ENCODE measurements around the gene MAFG.

MAFG gene

DNA sequence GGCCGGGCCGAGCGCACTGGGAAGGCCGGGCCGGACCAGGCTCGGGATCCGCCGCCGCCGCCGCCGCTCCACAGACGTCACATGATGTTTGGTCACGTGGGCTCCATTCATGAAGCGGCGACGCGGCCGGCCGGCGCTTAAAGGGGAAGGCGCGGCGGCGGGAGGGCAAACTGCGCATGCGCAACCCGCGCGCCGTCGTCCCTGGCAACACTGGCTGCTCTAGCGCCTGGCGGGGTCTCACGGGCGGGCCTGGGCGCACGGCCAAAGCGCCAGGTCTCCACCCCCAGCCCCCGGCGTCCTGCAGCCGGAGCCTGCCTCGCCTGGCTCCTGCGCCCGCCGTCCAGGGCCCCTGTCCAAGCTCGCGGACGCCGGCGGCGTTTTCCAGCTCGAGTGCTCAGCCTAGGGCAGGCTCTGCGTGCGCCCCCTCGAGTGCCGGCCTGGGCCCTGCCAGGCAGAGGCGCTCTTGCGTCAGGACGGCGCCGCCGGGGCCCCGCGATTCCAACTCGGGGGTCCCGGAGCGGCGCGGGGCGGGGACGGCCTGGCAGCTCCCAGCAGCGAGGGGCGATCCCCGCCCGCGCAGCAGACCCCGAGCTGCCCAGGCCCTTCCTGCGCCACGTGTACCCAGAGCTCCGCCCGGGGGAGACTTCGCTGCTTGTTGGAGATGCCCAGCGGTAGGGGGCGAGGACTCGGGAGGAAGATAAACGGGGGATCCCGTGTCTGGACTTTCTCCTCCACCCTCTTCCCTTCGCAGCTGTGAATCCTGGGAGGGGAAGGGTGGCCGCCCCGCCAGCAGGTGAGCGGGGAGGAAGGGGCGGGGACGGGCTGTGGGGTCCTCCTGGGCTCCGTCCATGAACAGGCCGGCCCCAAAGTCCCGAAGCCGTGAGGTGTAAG is at the start of gene MAFG:
MAFG (minus strand) TSS at position 83 of the 891 bp plus-strand sequence. CDS start 4,550 bp downstream, outside the sequence.
- DNase-seq (ENCODE audit: low read depth) = peak; percentile 93

GRCh38 chr17:81976332-81977210 is 49.0 kb upstream of the MAFG start:
- DNase-seq (ENCODE audit: low read depth) = no peak

DNA sequence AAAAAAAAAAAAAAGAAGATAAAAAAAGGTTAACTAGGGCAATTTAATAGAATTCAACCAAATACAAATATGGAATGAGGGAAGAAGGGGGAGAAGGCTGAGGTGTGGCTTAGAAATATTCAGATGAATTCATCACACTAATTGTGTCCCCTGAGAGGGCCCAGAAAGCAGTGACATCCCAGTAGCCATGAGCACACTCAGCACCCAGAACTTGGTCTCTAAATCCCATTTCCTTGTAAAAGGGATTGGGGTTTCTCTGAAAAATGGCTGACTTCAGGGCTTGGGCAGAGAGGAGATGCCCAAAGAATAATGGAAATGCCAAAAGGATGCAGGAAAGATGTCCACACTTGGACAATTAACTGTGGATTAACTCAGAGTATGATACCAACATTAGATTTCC is 45.9 kb upstream of the MAFG start:
- no peak for DNase-seq (ENCODE audit: low read depth)

DNA sequence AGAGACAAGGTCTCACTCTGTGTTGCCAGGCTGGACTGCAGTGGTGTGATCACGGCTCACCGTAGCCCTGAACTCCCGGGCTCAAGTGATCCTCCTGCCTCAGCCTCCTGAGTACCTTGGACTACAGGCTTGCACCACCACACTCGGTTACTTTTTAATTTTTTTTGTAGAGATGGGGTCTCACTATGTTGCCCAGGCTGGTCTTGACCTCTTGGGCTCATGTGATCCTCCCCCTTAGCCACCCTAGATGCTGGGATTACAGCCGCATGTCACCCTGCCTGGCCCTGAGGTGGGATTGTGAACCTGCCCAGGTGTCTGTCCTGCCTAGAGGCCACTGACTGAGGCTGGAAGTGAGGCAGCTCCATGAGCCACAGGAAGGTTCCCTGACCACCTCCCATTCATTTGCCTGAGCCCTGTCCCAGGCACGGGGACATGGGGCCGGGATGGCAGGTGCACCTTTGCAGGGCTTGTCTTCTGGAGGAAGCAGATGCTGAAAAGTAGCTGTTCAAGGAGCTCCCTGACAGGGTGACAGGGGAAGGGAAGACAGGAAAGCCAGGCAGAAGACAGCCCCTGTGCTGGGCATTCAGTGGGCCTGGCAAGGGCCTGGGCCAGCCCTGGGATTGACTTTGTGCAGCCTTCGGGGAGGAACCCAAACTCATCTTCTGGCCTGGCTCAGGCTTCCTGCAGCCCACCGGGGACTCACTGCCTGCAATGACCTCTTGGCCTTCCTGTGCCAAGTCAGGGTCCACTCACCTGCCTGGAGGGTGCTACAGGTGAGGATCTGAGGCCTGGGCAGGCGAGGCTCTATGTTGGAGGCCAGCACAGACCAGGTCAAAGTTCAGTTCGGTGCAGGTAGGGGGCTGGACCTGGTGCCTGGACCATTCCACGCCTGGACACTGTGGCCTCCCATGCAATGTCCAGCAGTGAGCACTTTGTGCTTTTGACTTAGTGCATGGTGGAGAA is 41.6 kb upstream of the MAFG start:
- no peak for DNase-seq (ENCODE audit: low read depth)

- no peak for DNase-seq (ENCODE audit: low read depth)
Observed at GRCh38 chr17:81968396-81968745, 40.8 kb upstream of the MAFG start.

GRCh38 chr17:81967533-81968395 is 40.2 kb upstream of the MAFG start:
- DNase-seq (ENCODE audit: low read depth) = peak; percentile 14

GRCh38 chr17:81967244-81967532 is 39.7 kb upstream of the MAFG start:
- no peak for DNase-seq (ENCODE audit: low read depth)

DNA sequence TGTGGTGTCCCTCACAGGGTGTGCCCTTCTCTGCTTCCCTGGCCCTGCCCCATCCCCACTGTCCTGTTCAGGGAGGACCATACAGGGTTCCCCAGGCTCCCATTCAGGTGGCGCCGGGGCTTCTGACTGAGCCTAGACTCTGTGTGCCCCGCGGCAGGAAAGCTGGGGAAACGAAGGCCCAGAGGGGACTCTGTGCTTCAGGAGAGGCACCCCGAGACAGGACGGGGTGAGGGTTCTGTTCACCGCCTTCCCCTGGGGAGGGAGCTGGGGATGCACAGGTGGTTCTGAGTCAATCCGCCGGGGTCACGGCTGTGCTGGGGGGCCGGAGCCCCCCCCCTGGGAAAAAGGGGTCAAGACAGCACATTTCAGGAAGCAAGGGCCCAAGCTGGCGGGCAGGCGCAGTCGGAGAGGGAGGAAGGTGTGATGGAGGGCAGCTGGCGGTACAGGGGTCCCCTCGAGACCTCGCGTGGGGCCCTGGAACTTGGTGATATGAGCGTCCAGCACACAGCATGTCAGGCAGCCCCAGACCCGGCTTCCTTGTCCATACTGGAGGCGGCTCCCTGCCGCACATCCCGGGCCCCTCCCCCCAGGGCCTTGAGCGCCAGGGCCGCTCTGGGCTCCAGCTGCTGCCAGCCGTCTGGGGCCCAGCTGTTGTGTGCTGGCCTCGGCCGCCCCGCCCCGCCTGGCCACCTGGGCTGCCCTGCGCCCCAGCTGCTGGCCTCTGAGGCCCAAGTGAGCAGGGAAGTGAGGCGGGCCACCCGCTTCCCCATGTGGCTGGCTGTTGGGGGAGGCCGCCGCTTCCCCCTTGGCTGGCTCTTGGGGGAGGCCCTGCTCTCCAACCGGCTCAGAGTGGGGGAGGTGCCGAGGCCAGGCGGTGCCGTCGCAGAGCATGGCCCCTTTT is 39.1 kb upstream of the MAFG start:
- DNase-seq (ENCODE audit: low read depth) = peak; percentile 30

DNA sequence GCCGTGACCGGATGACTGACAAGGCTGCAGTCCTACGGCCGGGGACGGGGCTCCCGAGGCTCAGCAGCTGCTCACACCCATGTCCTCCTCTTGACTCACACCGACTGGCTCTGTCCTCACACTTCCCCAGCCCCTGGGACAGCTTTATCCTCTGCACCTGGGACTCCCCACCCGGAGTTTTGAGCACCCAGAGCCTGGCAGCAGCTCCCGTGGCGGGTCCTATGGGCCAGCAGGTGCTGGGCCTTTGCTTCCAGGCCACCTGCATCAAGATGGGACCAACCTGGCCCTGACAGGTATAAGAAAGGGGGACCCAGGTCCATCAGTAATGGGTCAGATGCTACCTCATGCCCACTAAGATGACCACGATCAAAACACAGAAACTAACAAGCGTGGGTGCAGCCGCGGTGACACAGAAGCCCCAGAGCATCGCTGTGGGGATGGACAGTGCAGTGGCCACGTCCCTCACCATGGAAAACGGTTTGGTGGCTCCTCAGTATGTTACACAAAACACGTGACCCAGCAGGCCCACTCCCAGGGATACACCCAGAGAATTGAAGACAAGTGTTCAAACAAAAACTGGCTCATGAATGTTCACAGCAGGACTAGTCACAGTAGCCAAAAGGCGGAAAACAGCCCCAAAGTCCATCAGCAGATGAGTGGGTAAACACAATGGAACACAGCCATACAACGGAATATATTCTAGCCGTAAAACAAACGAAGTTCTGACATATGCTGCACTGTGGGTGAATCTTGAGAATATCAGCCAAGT is 36.7 kb upstream of the MAFG start:
- no peak for DNase-seq (ENCODE audit: low read depth)

DNA sequence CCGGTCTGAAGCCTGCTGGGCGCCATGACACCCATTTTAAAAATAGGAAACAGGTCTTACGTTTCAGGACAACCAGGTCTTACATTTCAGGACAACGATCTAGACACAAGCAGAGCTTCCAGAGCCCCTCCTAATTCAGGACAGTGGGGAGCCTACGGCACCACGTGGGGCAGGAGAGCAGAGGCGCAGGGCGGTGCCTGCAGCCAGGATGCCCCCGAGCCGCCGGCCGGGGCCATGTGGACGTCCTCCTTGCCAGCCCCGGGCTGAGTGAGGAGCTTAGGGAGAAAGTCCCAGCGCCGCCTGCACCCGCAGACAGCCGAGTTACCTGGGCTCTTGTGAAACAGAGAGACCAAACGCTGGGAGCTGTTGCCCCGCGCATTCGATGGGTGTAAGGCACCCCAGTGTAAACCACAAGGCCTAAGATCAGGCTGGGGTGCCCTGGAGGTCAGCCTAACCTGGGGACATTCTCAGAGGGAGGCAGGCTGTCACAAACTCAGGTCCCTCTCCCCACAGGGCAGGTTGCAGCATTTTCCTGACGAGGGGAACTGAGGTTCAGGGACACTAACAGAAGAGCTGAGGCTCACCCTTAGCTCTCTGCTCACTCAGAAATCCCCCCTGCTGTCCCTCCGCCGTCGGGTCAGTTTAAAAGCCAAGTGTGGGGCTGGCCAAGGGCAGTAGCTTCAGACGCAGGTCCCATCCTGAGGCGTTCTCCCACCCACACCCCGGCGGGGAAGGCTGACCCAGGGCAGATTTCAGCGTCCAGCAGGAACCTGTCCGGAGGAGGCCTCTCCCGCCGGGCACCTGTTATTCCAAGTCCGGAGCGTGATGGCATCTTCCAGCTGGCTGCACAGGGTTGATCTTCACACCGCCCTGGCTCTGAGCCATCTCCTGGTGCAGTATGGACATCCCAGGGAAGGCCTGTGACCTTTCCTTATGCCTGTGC is 35.2 kb upstream of the MAFG start:
- no peak for DNase-seq (ENCODE audit: low read depth)

GRCh38 chr17:81961521-81962498 is 34.3 kb upstream of the MAFG start:
- DNase-seq (ENCODE audit: low read depth) = no peak

DNA sequence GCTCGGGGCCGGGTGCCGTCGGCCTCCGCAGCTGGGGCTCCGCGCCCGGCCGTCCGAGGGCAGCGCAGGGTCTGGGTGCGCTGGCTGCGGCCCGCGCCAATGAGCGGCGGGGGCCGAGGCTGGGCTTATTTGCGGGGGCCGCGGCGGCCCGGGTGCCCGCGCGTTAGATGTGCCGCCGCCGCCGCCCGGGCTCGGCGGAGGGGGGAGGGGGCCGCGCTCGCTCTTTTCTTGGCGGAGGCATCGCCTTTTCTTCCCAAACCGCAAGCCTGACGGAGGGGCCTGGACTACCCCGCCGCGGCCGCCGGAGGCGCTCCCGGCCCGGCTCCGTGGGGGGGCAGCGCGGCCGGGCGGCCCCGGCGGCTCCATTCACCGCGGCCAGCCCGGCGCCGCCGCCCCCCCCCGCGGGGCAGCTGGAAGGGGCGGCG is 33.6 kb upstream of the MAFG start, which contains the start of gene NOTUM:
NOTUM (minus strand) TSS at position 101 of the 425 bp plus-strand sequence. CDS start 278 bp downstream, outside the sequence.
- DNase-seq (ENCODE audit: low read depth) = no peak

- no peak for DNase-seq (ENCODE audit: low read depth)
Observed at GRCh38 chr17:81960130-81960958, 32.8 kb upstream of the MAFG start.

- no peak for DNase-seq (ENCODE audit: low read depth)
Observed at GRCh38 chr17:81959362-81960129, 32.0 kb upstream of the MAFG start.
